D341Med (cell line): Measurements from ENCODE around the gene TMEM92.
A peak's percentile ranks its signal among the peaks of the same experiment; 100 is the strongest.
"Not testable (repeated sequence)": the region's sequence is repeated elsewhere in the genome, so short reads cannot be mapped to it uniquely, and the experiment has no call there.

ENCODE experiments used
- DNase-seq: peaks from one replicate; pipeline ENCODE4 v3.0.0; 2012; ENCODE audit warnings: low spot score

Gene TMEM92

GRCh38 chr17:50301891-50302584 lies 27.8 kb downstream of the TMEM92 start:
- no peak for DNase-seq

GRCh38 chr17:50303051-50303450 lies 28.8 kb downstream of the TMEM92 start:
- no peak for DNase-seq

GRCh38 chr17:50303596-50303995 lies 29.3 kb downstream of the TMEM92 start:
- DNase-seq: no peak

GRCh38 chr17:50304781-50305404 lies 30.6 kb downstream of the TMEM92 start:
- DNase-seq: no peak

GRCh38 chr17:50307654-50308053 lies 33.4 kb downstream of the TMEM92 start:
- no peak for DNase-seq

GRCh38 chr17:50308666-50309065 lies 34.4 kb downstream of the TMEM92 start:
- DNase-seq: no peak

GRCh38 chr17:50310455-50311111 lies 36.3 kb downstream of the TMEM92 start:
- no peak for DNase-seq

- no peak for DNase-seq
Observed at GRCh38 chr17:50311112-50311460, 36.8 kb downstream of the TMEM92 start.

GRCh38 chr17:50311483-50311882 lies 37.2 kb downstream of the TMEM92 start:
- no peak for DNase-seq

- DNase-seq: no peak
Observed at GRCh38 chr17:50312308-50312707, 38.0 kb downstream of the TMEM92 start.

GRCh38 chr17:50314456-50315011 lies 40.3 kb downstream of the TMEM92 start:
- DNase-seq: no peak

- no peak for DNase-seq
Observed at GRCh38 chr17:50316016-50316587, 41.8 kb downstream of the TMEM92 start.

GRCh38 chr17:50316660-50317059 lies 42.4 kb downstream of the TMEM92 start:
- not testable (repeated sequence) for DNase-seq

- no peak for DNase-seq
Observed at GRCh38 chr17:50317121-50317520, 42.9 kb downstream of the TMEM92 start.

- DNase-seq: peak; percentile 70
Observed at GRCh38 chr17:50318501-50319285, 44.4 kb downstream of the TMEM92 start.

GRCh38 chr17:50319306-50320004 lies 45.2 kb downstream of the TMEM92 start:
- DNase-seq: no peak

GRCh38 chr17:50322271-50322670 lies 48.0 kb downstream of the TMEM92 start:
- no peak for DNase-seq

GRCh38 chr17:50323060-50323459 lies 48.8 kb downstream of the TMEM92 start:
- no peak for DNase-seq

- DNase-seq: no peak
Observed at GRCh38 chr17:50325906-50326305, 51.6 kb downstream of the TMEM92 start.

- DNase-seq: no peak
Observed at GRCh38 chr17:50326831-50327364, 52.6 kb downstream of the TMEM92 start.
